ENCODE results near the gene CD70. TPM values are rescaled to one million over a fixed set of nuclear protein-coding genes. Genes with fewer than 3 reads are reported as not detected.
"Not testable (repeated sequence)": the region's sequence is repeated elsewhere in the genome, so short reads cannot be mapped to it uniquely, and the experiment has no call there.

CD70 gene
- total and polyA plus RNA-seq, 2 of the 8 experiments (the other 6 are each of a cell fraction or from before 2014, with no cell fraction given): 1.3 to 12.0 TPM

DNA sequence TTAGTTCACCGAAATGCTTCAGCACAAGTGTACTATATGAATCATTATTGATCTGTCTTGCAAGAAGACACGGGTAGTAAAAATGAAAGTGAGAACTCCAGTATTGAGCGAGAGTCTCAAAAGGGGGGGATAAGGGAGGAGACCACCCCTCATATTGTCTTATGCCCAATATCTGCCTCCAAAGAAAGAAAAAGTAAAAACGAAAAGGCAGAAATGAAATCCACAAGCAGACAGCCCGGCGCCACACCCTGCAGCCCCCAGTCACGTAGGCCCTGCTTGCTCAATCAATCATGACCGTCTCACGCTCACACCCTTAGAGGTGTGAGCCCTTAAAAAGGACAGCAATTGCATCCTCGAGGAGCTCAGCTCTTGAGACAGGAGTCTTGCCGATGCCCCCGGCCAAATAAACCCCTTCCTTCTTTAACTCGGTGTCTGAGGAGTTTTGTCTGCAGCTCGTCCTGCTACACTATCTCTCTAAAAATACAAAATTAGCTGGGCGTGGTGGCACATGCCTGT, 10.6 kb upstream of the CD70 start:
- H2AK5ac ChIP-seq (ENCODE audit: low read depth, low read length); H3K14ac ChIP-seq (ENCODE audit: insufficient read length); CTCF ChIA-PET (ENCODE audit: partially characterized antibody); H3K36me3 ChIP-seq (ENCODE audit: control insufficient read depth in 2 of 4, insufficient read depth in 4 of 4, low read length in 3 of 4); H3K4me3 ChIP-seq (ENCODE audit: extremely low read depth in 1 of 4, insufficient read depth in 2 of 4, low read depth in 3 of 4, low read length in 4 of 4); H3K18ac ChIP-seq (ENCODE audit: extremely low read depth, low read length); H3K27me3 ChIP-seq (replicated peaks in 1 of 4; ENCODE audit: control insufficient read depth in 3 of 4, extremely low read depth in 1 of 4, insufficient read depth in 3 of 4, low read length in 3 of 4); H4K20me1 ChIP-seq (replicated peaks in 1 of 2; ENCODE audit: control insufficient read depth in 1 of 2, insufficient read depth in 2 of 2, low read length in 2 of 2); H4K8ac ChIP-seq (ENCODE audit: extremely low read depth, insufficient read depth, low read length); H2BK12ac ChIP-seq (ENCODE audit: low read depth, low read length); H3K56ac ChIP-seq (replicated peaks; ENCODE audit: insufficient read length, low read depth, low read length); H2BK15ac ChIP-seq (ENCODE audit: low read length); H3K27ac ChIP-seq (ENCODE audit: low read depth, low read length); H3K79me1 ChIP-seq (ENCODE audit: low read depth, low read length); H3K23ac ChIP-seq (ENCODE audit: insufficient read length); H2BK5ac ChIP-seq (ENCODE audit: low read depth, low read length); FAIRE-seq; H2AFZ ChIP-seq (ENCODE audit: low read length); H3K4me1 ChIP-seq (replicated peaks in 1 of 4; ENCODE audit: control insufficient read depth in 3 of 4, insufficient read depth in 4 of 4, low read length in 3 of 4); H3K79me2 ChIP-seq (ENCODE audit: control insufficient read depth in 1 of 2, insufficient read depth in 2 of 2, low read length in 2 of 2); H3K9ac ChIP-seq (replicated peaks in 1 of 4; ENCODE audit: extremely low read depth in 1 of 4, low read depth in 3 of 4, low read length in 3 of 4); H4K5ac ChIP-seq (ENCODE audit: insufficient read length, low read depth, low read length); H3K4ac ChIP-seq (replicated peaks; ENCODE audit: insufficient read length, low read depth, low read length); H3K23me2 ChIP-seq (ENCODE audit: low read depth, low read length); DNase-seq (ENCODE audit: low read depth in 1 of 2, low spot score in 2 of 2); H3K9me3 ChIP-seq (ENCODE audit: insufficient read depth in 2 of 2, low read depth in 1 of 2, low read length in 1 of 2); H3K4me2 ChIP-seq (ENCODE audit: insufficient read depth in 1 of 2, low read depth in 2 of 2, low read length in 2 of 2); H2BK120ac ChIP-seq (replicated peaks; ENCODE audit: low read depth, low read length); H4K91ac ChIP-seq (replicated peaks; ENCODE audit: insufficient read length, low read length); H2BK20ac ChIP-seq (ENCODE audit: low read length): not testable (repeated sequence)
- WGBS, 2 experiments (ENCODE audit: extremely low coverage in 1 of 2, insufficient coverage in 1 of 2, insufficient read length in 1 of 2, insufficient replicate concordance in 2 of 2, low coverage in 1 of 2, low lambda C conversion rate in 2 of 2, missing lambda C conversion rate in 1 of 2): 93% methylated on average over 15 of the region's 15 CpGs; no CpG with 5 or more reads in 1 of the 2 experiments
- POLR2A ChIA-PET (ENCODE audit: partially characterized antibody): interaction anchor here (0.5 to 1.3 kb wide), 2 partner anchors 71 to 206 kb away, joined by 3 read pairs; partner anchors contain the start of gene TNFSF9

DNA sequence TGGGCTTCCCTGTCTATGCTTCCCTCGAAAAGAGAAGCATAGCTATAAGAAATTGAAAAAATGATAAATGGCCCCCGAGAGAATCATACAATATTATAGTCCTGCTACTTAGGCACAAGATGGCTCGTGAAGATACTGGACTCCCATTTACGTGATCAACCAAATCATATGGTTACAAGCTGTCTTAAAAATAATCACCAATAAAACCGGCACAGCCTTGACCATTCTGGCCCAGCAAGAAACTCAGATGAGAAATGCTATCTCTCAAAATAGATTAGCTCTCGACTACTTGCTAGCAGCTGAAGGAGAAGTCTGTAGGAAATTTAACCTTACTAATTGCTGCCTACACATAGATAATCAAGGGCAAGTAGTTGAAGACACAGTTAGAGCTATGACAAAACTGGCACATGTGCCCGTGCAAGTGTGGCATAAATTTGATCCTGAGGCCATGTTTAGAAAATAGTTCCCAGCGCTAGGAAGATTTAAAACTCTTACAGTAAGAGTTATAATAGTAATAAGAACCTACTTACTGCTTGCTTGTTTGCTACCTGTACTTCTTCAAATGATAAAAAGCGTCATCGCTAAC, 10.1 kb upstream of the CD70 start:
- H3K79me2 ChIP-seq (ENCODE audit: control insufficient read depth in 1 of 2, insufficient read depth in 2 of 2, low read length in 2 of 2); H3K9ac ChIP-seq (replicated peaks in 1 of 4; ENCODE audit: extremely low read depth in 1 of 4, low read depth in 3 of 4, low read length in 3 of 4); H3K23ac ChIP-seq (ENCODE audit: insufficient read length); H2BK15ac ChIP-seq (ENCODE audit: low read length); H3K14ac ChIP-seq (ENCODE audit: insufficient read length); H3K56ac ChIP-seq (replicated peaks; ENCODE audit: insufficient read length, low read depth, low read length); H2AK5ac ChIP-seq (ENCODE audit: low read depth, low read length); DNase-seq (ENCODE audit: low read depth in 1 of 2, low spot score in 2 of 2); H4K5ac ChIP-seq (ENCODE audit: insufficient read length, low read depth, low read length); H3K4me3 ChIP-seq (ENCODE audit: extremely low read depth in 1 of 4, insufficient read depth in 2 of 4, low read depth in 3 of 4, low read length in 4 of 4); H2BK5ac ChIP-seq (ENCODE audit: low read depth, low read length); H3K36me3 ChIP-seq (ENCODE audit: control insufficient read depth in 2 of 4, insufficient read depth in 4 of 4, low read length in 3 of 4); H2BK12ac ChIP-seq (ENCODE audit: low read depth, low read length); FAIRE-seq; H2AFZ ChIP-seq (ENCODE audit: low read length); H2BK20ac ChIP-seq (ENCODE audit: low read length); H4K20me1 ChIP-seq (replicated peaks in 1 of 2; ENCODE audit: control insufficient read depth in 1 of 2, insufficient read depth in 2 of 2, low read length in 2 of 2); H3K18ac ChIP-seq (ENCODE audit: extremely low read depth, low read length); H4K91ac ChIP-seq (replicated peaks; ENCODE audit: insufficient read length, low read length); H3K23me2 ChIP-seq (ENCODE audit: low read depth, low read length); H3K4me2 ChIP-seq (ENCODE audit: insufficient read depth in 1 of 2, low read depth in 2 of 2, low read length in 2 of 2); H3K4ac ChIP-seq (replicated peaks; ENCODE audit: insufficient read length, low read depth, low read length); H3K79me1 ChIP-seq (ENCODE audit: low read depth, low read length); H2BK120ac ChIP-seq (replicated peaks; ENCODE audit: low read depth, low read length); H3K4me1 ChIP-seq (replicated peaks in 1 of 4; ENCODE audit: control insufficient read depth in 3 of 4, insufficient read depth in 4 of 4, low read length in 3 of 4); H4K8ac ChIP-seq (ENCODE audit: extremely low read depth, insufficient read depth, low read length); H3K27me3 ChIP-seq (replicated peaks in 1 of 4; ENCODE audit: control insufficient read depth in 3 of 4, extremely low read depth in 1 of 4, insufficient read depth in 3 of 4, low read length in 3 of 4); H3K27ac ChIP-seq (ENCODE audit: low read depth, low read length); H3K9me3 ChIP-seq (ENCODE audit: insufficient read depth in 2 of 2, low read depth in 1 of 2, low read length in 1 of 2): not testable (repeated sequence)
- 88% methylated on average over 10 of the region's 10 CpGs; no CpG with 5 or more reads in 1 of the 2 experiments for WGBS, 2 experiments (ENCODE audit: extremely low coverage in 1 of 2, insufficient coverage in 1 of 2, insufficient read length in 1 of 2, insufficient replicate concordance in 2 of 2, low coverage in 1 of 2, low lambda C conversion rate in 2 of 2, missing lambda C conversion rate in 1 of 2)
- POLR2A ChIA-PET (ENCODE audit: partially characterized antibody): interaction anchor here (1.3 kb wide), 1 partner anchor 70 kb away, joined by 3 read pairs; the partner anchor contains the start of gene TNFSF9
- CTCF ChIA-PET (ENCODE audit: partially characterized antibody): interaction anchor here (1.0 kb wide), 1 partner anchor 9 kb away, joined by 3 read pairs; no protein-coding TSS in a partner anchor
